Mammary epithelial cell (primary cell): ENCODE results near the gene GFER.

ENCODE experiments used
- EZH2 ChIP-seq: IDR thresholded peaks from 2 replicates; pipeline ENCODE4 v1.6.1; 2012; ENCODE audit warnings: low read length, inconsistent platforms, borderline replicate concordance
- TF ChIP-seq, protein P1 (sequence below), 2 donors: IDR thresholded peaks in 1 of 2; conservative IDR thresholded peaks in 1 of 2; 2 replicates each; pipeline ENCODE4 v1.5.1; 2011 to 2012; ENCODE audit warnings: inconsistent platforms in 2 of 2, low read length in 2 of 2, mild to moderate bottlenecking in 2 of 2, control low read depth in 1 of 2, low read depth in 1 of 2; ENCODE audit not compliant: insufficient read depth in 1 of 2; ENCODE audit errors: extremely low read depth in 1 of 2

DNA sequence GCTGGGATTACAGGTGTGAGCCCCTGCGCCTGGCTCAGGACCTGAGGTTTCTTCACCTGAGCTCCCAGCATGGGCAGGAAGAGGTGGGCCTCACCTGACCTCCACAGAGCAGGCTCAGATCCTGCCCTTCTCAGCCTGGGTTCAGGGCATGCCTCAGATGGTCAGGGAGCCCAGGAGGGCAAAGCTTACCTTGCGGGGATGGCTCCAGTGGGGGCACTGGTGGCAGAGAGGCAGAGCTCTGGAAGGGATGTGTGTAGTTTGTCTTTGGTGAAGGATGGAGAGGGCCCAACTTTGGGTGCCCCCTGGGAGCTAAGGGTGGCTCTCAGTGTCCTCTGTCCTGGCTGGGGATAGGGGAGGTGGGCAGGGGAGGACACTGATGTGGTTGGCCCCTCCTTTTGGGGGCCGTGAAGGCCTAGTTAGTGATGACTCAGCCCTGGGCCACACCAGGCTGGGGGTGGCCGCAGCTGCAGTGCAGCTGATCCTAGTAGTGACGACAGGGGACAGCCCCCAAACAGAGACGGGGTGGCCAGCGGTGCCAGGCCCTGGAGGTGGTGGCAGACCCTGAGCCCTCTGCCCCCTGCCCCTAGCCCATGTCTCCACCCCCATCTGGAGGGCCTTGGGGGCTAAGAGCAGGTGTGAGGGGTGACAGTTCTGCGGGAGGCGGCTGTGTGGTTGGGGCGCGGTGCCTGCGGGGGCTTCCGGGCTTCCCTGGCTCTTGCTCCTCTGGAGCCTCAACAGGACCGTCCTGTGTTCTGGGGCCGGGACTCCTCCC is 48.5 kb downstream of the GFER start:
- TF ChIP-seq, protein P1, sequence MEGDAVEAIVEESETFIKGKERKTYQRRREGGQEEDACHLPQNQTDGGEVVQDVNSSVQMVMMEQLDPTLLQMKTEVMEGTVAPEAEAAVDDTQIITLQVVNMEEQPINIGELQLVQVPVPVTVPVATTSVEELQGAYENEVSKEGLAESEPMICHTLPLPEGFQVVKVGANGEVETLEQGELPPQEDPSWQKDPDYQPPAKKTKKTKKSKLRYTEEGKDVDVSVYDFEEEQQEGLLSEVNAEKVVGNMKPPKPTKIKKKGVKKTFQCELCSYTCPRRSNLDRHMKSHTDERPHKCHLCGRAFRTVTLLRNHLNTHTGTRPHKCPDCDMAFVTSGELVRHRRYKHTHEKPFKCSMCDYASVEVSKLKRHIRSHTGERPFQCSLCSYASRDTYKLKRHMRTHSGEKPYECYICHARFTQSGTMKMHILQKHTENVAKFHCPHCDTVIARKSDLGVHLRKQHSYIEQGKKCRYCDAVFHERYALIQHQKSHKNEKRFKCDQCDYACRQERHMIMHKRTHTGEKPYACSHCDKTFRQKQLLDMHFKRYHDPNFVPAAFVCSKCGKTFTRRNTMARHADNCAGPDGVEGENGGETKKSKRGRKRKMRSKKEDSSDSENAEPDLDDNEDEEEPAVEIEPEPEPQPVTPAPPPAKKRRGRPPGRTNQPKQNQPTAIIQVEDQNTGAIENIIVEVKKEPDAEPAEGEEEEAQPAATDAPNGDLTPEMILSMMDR (conservative IDR thresholded peaks at IDR 0.05 in 1 of 2, IDR thresholded peaks at IDR 0.05 in 1 of 2; ENCODE audit: extremely low read depth in 1 of 2, insufficient read depth in 1 of 2, low read depth in 1 of 2, low read length in 2 of 2) = no peak
- TF ChIP-seq EZH2 = no peak
